Vagina (tissue), 2 donors: ENCODE results near the gene CNTN3.

ENCODE experiments used
- CTCF ChIP-seq, 3 experiments: fragments of 450-650 bp in 2 of 3; fragments of 200-600 bp in 1 of 3; sonication (generic) in 1 of 3; IDR thresholded peaks; one replicate each; pipeline ENCODE4 v1.5.1; 2017 to 2019; ENCODE audit warnings: antibody characterized with exemption in 3 of 3, mild to moderate bottlenecking in 2 of 3, moderate library complexity in 2 of 3
- POLR2AphosphoS5 ChIP-seq, 2 donors: sonication (generic); formaldehyde crosslinking; IDR thresholded peaks; one replicate each; pipeline ENCODE4 v1.9.0; 2017; ENCODE audit warnings: antibody characterized with exemption in 2 of 2, mild to moderate bottlenecking in 2 of 2, low read depth in 1 of 2; ENCODE audit not compliant: insufficient read depth in 1 of 2

GRCh38 chr3:74601793-74602192 lies 12.7 kb downstream of the CNTN3 start:
- TF ChIP-seq POLR2AphosphoS5 (IDR thresholded peaks at IDR 0.05; ENCODE audit: insufficient read depth in 1 of 2, low read depth in 1 of 2): no peak
- TF ChIP-seq CTCF (IDR thresholded peaks at IDR 0.05): no peak
